Heart left ventricle (tissue), 16 donors: ENCODE measurements around the gene ENDOU. TPM values are rescaled to one million over a fixed set of nuclear protein-coding genes. Genes with fewer than 3 reads are reported as not detected.

Experiments
- ATAC-seq, 4 donors: fragments of 200-7000 bp; cut with Tn5 transposase; one replicate each; pipeline ENCODE4 v1.9.1; 2020 to 2022; ENCODE audit warnings: moderate library complexity in 4 of 4, mild to moderate bottlenecking in 3 of 4, moderate number of reproducible peaks in 1 of 4
- DNase-seq, 5 donors: peaks; one replicate each; pipeline ENCODE4 v3.0.0-alpha.2; 2020
- H3K27ac ChIP-seq, 12 donors: fragments of 200-600 bp; sonication (generic) in 4 of 12; one replicate each; pipeline versions ENCODE4 v1.5.0 to v1.8.0; 2016 to 2022; ENCODE audit warnings: mild to moderate bottlenecking in 2 of 12
- H3K27me3 ChIP-seq, 9 donors: fragments of 200-600 bp; sonication (generic) in 2 of 9; one replicate each; pipeline versions ENCODE4 v1.5.1 to v1.8.0; 2016 to 2022; ENCODE audit warnings: mild to moderate bottlenecking in 3 of 9
- H3K36me3 ChIP-seq, 9 donors: fragments of 200-600 bp; sonication (generic) in 2 of 9; one replicate each; pipeline versions ENCODE4 v1.5.0 to v1.8.0; 2018 to 2022; ENCODE audit warnings: mild to moderate bottlenecking in 2 of 9
- H3K4me1 ChIP-seq, 12 donors: fragments of 200-600 bp; sonication (generic) in 4 of 12; one replicate each; pipeline versions ENCODE4 v1.5.0 to v1.8.0; 2016 to 2022; ENCODE audit warnings: mild to moderate bottlenecking in 3 of 12
- H3K4me3 ChIP-seq, 12 donors: fragments of 200-600 bp; sonication (generic) in 4 of 12; one replicate each; pipeline versions ENCODE4 v1.5.0 to v1.8.0; 2017 to 2022; ENCODE audit warnings: mild to moderate bottlenecking in 9 of 12, moderate library complexity in 4 of 12
- H3K9me3 ChIP-seq, 12 donors: fragments of 200-600 bp; sonication (generic) in 4 of 12; one replicate each; pipeline versions ENCODE4 v1.5.0 to v1.8.0; 2016 to 2022; ENCODE audit warnings: mild to moderate bottlenecking in 1 of 12
- CTCF ChIP-seq, 12 donors: fragments of 200-600 bp; sonication (generic) in 4 of 12; IDR thresholded peaks; one replicate each; pipeline versions ENCODE4 v1.5.0 to v1.8.0; 2018 to 2022; ENCODE audit warnings: antibody characterized with exemption in 12 of 12, mild to moderate bottlenecking in 5 of 12
- POLR2A ChIP-seq, 2 donors: fragments of 450-650 bp; IDR thresholded peaks; one replicate each; pipeline ENCODE4 v1.6.1; 2017; ENCODE audit warnings: antibody characterized with exemption in 2 of 2, mild to moderate bottlenecking in 2 of 2, moderate library complexity in 2 of 2
- WGBS, 4 donors: extraction: QIAGEN DNeasy Blood & Tissue Kit in 2 of 4; methylation state at CpG; one replicate each; pipeline versions ENCODE4 v1.1.5 to v1.1.7; 2013 to 2018; 5-methylcytosine and 5-hydroxymethylcytosine counted together
- intact Hi-C, 10 donors: fragments of 100-400 bp; cut with DNase I; formaldehyde crosslinking; loops; one replicate each; pipeline versions ENCODE4 v1.11.1 to v1.14.2; 2022
- polyA plus RNA-seq, 2 donors: library from polyadenylated mRNA; stranded (reverse); fragments of 200-250 nt; gene quantifications; one replicate each; pipeline ENCODE4 v1.2.3, GENCODE V29; 2013
- total RNA-seq, 9 donors: library from RNA; depleted of rRNA in 2 of 9; stranded (reverse); fragments of >200 nt in 2 of 9; fragmentation: NEBNext Ultra II Directional in 3 of 9; extraction: Animal tissue kit (Norgen Biotek cat#: 25700) in 3 of 9; gene quantifications; one replicate each; pipeline versions ENCODE4 v1.1.0 to v1.2.4, GENCODE V29; 2016 to 2023
- donor health status: ischemic (EF 13 %, LVEDD 7.1; RV severe dilation, severe dysfunction).
- donor health status: healthy with polysubstance abuse.
- donor health status: DM: no; HTN: yes; CAD: no.
- donor health status: DM: no; HTN: no; CAD: no.
- donor health status: ischemic (EF 25% LVEDD 6.9; RV normal size, moderate dysfunction).
- donor health status: ischemic (EF 25% LVEDD 5.7; RV mildly dilated, moderate dysfunction).
- donor health status: healthy.
- donor health status: DM: yes; HTN: yes; CAD: no.
- donor health status: ischemic (EF 35%, LVEDD 5.7; RV mildly dilated, moderate dysfunction).
- donor health status: nonischemic (EF 11% LVEDD 7.7; RV severe dilation, severe dysfunction).
- donor health status: DM: yes; HTN: yes; CAD: no.
- donor health status: PGD.
- donor health status: ischemic (EF 29% LVEDD 5.4; RV normal size, mild dysfunction).
- donor health status: nonischemic (EF 23%, LVEDD 6.1; RV moderate dilation, normal function).

ENDOU gene
- total and polyA plus RNA-seq, 11 donors = 0.08 to 2.5 (median 0.27) TPM; not detected in 4

- Histone ChIP-seq H3K27ac (no peak overlapping the region), H3K9me3 (no peaks in the 10 kb centered on the region), H3K27me3 (no peaks in the 10 kb centered on the region), H3K4me1 (peaks cover 0 to under 1% (median 0%) of the 10 kb centered on the region in 12 donors), H3K36me3 (peaks cover 0 to 89% (median 61%) of the 10 kb centered on the region in 9 donors), H3K4me3 (no peak overlapping the region)
- WGBS, 4 donors = 83 to 92% (median 88%) methylated on average over 4 of the region's 4 CpGs
- ATAC-seq = no peak
- intact Hi-C loops = no loop called here
- no peak for DNase-seq
- TF ChIP-seq CTCF (IDR thresholded peaks at IDR 0.05) (no peak), POLR2A (IDR thresholded peaks at IDR 0.05) (no peak)
These were observed 27.2 kb downstream of the ENDOU start for GRCh38 chr12:47698055-47698454.

- Histone ChIP-seq H3K27me3 (no peaks in the 10 kb centered on the region), H3K4me3 (no peak overlapping the region), H3K4me1 (no peaks in the 10 kb centered on the region), H3K27ac (no peak overlapping the region), H3K36me3 (peaks cover 0 to 77% (median 39%) of the 10 kb centered on the region in 9 donors), H3K9me3 (no peaks in the 10 kb centered on the region)
- TF ChIP-seq CTCF (IDR thresholded peaks at IDR 0.05) = no peak
- TF ChIP-seq POLR2A (IDR thresholded peaks at IDR 0.05) = no peak
- DNase-seq (no peak), ATAC-seq (no peak)
- 97 to 100% (median 99%) methylated on average over 2 of the region's 2 CpGs for WGBS, 4 donors
- intact Hi-C loops = loop anchor here in 8 of 10 donors (5.0 to 10.0 kb wide), 3 partner anchors 37 to 657 kb away; no protein-coding TSS in a partner anchor
These were observed 36.1 kb downstream of the ENDOU start for GRCh38 chr12:47689215-47689614.

- DNase-seq (no peak), ATAC-seq (no peak)
- H3K4me3 ChIP-seq = no peak overlapping the region
- H3K27ac ChIP-seq = no peak overlapping the region
- intact Hi-C loops = loop anchor here in 8 of 10 donors (1.0 to 10.0 kb wide), 5 partner anchors 35 to 655 kb away; no protein-coding TSS in a partner anchor
- H3K36me3 ChIP-seq = peaks cover 0 to 69% (median 37%) of the 10 kb centered on the region in 9 donors
- H3K4me1 ChIP-seq = no peaks in the 10 kb centered on the region
- 57 to 94% (median 78%) methylated on average over 3 of the region's 3 CpGs for WGBS, 4 donors
- no peaks in the 10 kb centered on the region for H3K9me3 ChIP-seq
- TF ChIP-seq CTCF (IDR thresholded peaks at IDR 0.05) (no peak), POLR2A (IDR thresholded peaks at IDR 0.05) (no peak)
- no peaks in the 10 kb centered on the region for H3K27me3 ChIP-seq
These were observed 37.7 kb downstream of the ENDOU start for GRCh38 chr12:47687636-47688035.

- H3K27ac ChIP-seq = no peak overlapping the region
- no peak overlapping the region for H3K4me3 ChIP-seq
- no peaks in the 10 kb centered on the region for H3K9me3 ChIP-seq
- peak in 2 of 4 donors; percentile 50 to 64 for ATAC-seq
- no peaks in the 10 kb centered on the region for H3K27me3 ChIP-seq
- WGBS, 4 donors = 76 to 81% (median 77%) methylated on average over 4 of the region's 4 CpGs
- no peak for TF ChIP-seq POLR2A (IDR thresholded peaks at IDR 0.05)
- TF ChIP-seq CTCF (IDR thresholded peaks at IDR 0.05) = peak; percentile 28 to 73 (median 58)
- H3K36me3 ChIP-seq = peaks cover 0 to 64% (median 30%) of the 10 kb centered on the region in 9 donors
- intact Hi-C loops = loop anchor here in 8 of 10 donors (1.0 to 10.0 kb wide), 5 partner anchors 34 to 654 kb away; no protein-coding TSS in a partner anchor
- no peaks in the 10 kb centered on the region for H3K4me1 ChIP-seq
- DNase-seq = no peak
These were observed 38.5 kb downstream of the ENDOU start for GRCh38 chr12:47686645-47687240.
